Activated CD4-positive, CD25-positive, alpha-beta regulatory T cell treated with anti-CD3 and anti-CD28 coated beads, Interleukin-2, amount 50 U/mL, for 72 hours (primary cell): ENCODE results near the gene UTRN.

Source experiments
- DNase-seq: peaks from one replicate; pipeline ENCODE4 v3.0.0; 2021

The UTRN gene

DNA sequence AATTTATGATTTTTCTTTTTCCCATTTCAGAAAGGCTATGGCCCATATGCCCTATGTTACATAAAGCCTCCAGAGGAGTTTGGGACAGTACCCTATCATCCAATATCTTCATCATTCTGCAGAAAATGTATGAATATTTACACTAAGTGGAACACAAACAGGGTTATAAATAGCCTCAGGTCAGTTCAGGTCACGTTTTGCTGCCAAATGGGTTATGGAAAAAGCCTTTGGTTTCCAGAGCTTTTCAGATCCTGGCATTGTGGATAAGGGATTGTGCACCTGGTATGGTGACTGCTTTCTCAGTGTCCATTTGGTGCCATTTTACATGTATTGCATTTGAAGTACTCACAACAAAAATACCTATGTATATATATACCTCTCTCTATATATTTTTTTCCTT is 29.4 kb downstream of the UTRN start:
- DNase-seq, result no peak

DNA sequence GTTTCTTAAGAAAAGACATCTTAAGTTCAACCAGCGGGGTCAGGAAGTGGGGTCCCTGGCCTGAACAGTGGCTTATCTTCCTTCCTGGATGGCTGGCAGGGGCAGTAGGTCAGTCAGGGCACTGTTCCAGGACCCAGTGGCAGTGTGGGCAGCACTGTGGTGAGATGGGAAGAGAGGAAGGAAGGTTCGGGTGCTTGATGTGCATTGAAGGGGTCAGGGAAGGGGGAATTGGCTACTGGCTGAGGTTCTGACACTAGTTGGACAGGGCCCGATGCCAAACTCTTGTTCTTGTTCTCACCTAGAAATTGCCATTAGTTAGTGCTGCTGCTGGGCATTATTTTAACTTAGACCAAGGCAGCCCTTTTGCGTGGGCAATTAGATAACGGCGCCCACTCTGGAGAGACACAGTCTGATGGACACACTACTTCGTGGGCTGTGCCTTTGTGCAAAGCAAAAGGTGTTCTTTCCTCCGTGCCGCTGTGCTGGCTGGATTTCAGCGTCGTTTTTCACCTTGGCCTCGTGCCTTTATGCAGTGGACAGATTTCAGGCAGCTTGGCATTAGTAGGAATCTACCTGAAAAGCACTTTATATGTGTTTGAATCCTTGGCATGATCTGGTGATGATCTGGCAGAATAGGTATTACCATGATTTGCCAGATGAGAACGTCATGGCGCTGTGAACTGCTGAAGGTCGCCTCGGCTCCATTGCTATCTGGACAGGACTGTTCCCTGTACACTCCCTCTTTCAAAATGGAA is 30.3 kb downstream of the UTRN start:
- DNase-seq, result no peak

DNA sequence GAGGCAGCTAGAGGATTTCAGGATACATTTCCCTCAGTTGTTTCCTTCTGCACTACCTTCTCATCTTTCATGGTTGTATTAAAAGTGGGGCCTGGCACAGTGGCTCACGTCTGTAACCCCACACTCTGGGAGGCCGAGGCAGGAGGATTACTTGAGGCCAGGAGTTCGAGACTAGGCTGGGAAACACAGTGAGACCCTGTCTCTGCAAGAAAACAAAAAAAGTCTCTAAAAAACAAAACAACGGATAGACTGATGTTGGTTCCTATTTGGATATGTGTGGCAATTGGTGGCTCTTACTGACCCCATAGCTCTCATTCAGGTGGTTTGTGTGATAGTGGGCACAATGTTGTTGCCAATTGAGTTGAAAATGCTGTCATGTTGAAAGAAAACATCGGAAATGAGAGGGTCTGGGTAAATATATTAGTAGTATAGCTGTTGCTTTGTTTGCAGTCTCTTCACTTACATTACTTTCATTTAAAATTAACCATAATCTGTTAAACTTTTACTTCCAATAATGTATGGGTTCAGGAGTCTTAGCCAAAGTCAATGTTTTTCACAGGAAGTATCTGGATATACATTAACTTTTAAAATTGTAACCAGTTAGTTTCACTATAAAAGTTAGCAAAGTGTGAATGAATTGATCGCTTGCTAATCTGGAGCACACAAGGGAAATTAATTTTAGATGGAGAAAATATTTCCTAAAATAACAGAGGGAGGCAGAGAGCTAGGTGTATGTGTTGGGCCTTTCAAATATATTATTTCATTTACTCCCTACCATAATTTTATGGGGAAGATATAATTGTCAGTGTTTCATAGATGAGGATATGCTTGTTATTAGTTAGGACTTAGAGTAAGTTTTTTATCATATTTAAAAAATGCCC is 31.1 kb downstream of the UTRN start:
- DNase-seq, result no peak

DNA sequence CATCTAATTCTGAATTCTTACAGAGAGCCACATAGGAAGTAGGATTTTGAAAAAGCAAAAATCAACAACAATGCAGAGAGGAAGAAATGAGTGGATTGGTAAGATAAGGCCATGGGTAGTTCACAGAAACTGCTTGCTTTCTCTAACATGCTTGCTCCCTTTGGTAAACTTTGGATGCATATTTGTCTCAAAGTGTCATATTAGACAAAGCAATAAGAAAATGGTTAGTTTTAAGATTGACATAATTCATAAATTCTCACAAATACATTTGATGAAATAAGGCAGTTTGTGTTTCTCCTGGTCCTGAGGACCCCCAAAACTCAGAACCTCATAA is 31.7 kb downstream of the UTRN start:
- DNase-seq, result no peak

DNA sequence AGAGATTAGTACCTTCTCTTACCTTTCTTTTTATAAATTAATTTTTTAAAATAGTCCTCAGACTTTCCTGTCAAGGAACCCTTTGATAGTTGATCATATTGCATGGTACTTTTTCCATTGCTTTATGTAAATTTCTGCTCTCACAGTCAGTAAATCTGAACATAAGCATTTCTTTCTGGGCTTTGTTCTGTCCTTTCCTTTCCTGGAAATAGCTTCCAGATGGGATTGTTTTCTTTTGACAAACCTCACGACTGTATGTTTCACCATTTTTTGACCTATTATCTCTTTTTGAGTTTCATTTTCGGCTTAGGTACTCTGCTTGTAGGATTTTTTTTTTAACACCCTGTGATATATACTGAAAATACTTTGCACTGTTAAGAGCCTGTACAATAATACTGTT is 32.6 kb downstream of the UTRN start:
- DNase-seq, result no peak

DNA sequence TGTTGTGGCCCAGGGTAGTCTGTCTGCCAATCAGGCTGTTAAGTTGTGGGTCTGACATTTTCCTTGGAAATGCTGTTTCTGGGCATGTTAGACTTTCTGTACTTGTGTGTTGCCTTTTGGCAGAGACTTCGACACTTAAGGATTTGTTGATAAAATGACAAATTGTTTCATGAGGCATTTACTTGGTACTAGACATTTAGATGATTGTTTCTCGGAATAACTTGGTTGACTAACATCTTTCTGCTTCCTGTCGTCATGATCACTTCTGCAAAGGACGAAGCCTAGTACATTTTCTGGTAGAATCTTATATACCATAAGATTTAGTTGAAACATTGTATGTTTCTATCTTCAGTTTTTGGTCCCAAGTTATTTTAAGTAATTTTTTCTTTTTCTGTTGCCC is 34.1 kb downstream of the UTRN start:
- no peak for DNase-seq

DNA sequence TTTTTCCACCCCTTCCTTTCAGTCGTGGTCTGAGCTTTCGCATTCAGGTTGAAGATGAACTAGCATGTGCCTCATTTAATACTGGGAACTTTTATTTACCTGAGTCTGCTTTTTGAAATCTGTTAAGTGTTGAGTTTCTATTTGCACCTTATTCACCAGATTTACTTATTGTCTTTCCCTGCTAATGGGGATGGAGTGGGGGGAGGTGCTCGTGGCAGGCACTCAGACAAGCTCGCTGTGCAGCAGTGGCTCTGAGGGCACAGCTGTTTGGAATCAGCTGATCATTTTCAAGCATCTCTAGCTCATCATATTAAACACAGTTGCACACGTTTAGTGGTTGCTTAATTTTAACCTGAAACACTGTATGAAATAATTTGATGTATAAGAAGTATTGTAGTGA is 35.6 kb downstream of the UTRN start:
- DNase-seq, result no peak

DNA sequence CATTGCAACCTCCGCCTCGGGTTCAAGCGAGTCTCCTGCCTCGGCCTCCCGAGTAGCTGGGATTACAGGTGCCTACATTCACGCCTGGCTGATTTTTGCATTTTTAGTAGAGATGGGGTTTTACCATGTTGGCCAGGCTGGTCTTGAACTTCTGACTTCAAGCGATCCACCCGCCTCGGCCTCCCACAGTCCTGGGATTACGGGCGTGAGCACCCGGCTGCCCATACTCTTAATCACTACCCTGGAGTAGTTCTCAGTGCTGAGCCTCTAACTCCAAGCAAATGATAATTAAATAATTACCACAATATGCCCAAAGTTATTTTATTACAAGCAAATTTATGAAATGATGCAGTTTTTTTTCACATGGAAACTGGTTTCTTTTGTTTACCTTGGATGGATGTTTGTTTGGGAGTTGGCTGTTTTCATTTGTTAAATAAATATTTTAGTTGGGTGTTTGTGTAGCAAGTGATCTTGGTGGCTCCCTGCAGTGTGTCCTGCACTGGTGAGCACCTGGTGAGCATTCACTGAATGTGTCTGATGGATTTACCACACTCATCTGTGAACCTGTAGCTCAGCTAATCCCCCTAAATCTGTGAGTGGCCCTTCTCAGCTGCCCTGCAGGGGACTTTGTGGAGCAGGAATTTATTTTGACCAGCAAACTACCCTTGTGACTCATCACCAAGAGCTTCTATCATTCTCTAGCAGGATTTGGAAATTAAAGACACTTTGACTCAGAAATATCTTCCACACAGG is 36.9 kb downstream of the UTRN start:
- DNase-seq, result no peak

DNA sequence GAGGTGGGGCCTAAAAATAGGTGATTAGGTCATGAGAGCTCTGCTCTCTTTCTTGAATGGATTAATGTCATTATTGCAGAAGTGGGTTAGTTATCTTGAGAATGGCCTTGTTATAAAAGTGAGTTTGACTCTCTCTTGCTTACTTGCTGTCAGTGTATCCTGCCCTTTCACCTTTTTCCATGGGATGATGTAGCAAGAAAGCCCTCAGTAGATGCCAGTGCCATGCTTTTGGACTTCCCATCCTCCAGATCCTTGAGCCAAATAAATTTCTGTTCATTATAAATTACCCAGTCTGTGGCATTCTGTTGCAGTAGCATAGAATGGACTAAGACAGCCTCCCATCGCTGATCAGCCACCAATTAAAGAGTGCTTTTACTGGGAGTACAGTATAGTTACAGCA is 40.1 kb downstream of the UTRN start:
- no peak for DNase-seq

DNA sequence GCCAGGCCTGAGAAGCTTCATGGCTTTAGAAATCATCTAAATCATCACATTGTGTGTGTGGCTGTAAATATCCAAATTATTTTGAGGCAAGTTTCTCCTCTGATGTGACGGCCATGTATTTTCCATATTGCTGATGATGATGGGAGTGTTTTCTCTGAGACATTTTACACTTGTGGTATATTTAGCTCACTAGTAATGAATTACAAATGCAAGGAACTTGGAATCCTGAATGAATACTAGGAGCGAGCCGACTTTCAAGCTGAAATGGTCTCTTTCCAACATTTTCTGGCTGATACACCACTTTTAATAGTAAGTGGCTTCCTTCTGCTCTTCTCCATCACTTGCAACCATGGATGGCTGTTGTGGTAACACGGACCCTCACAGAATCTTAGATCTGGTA is 41.3 kb downstream of the UTRN start:
- DNase-seq, result no peak

DNA sequence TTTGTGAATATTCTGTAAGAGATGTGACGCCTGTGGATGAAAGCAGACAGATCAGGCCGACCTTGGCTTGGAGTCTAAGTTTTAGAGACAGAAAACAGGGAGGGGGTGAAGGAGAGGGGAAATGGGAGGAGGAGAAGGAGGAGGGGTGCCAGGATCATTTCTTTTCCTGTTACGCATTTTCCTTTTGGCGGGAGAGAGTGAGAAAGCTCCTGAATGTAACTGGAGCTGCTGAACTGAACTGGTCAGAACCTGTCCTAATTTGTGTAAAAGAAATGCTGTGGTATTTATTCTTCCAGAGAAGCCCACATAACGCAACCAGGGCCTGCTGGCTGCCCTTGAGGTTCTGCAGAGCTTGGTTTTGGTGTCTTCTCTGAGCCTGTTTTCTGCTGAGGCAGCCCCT is 41.9 kb downstream of the UTRN start:
- no peak for DNase-seq

DNA sequence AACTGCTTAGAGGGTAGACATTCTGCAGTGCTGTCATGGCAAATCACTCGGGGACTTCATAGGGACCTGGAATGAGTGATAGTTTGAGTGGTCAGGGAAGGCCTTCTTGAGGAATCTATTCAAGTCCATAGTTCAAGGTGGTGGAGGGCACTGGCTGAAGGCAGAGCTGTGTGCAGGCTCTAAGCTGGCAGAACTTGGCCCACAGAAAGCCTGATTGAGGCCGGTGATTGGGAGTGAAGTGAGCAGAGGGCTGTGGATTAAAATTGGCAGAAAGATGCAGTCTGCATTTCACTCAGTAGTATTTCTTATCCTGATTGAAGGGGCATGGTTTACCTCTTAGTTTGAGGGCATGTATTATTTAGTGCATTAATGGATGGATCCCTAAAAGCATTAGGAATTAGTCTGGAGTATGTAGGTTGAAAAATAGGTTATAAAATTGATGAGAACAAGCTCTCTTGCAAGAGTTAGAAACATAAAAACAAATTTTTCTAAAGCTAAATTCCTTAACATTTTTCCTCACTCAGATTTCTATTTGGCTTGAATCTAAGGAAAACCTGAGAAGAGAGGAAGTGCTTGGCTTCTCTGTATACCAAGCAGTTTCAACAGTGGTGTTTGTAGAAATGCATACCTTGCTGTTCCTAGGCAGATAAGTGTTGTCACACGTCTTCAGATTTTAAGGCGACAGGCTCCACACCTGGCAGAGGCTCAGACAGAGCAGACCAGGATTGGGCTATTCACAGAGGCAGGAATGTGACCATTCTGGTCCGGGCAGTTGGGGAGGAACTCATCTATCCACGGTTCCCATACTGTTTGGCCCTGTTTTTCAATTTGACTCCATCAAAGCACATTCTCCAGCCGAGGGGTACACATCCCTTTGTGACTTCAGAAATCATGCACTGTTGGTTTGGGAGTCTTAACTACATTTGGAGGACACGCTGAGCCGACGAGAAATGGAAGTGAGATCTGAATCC is 45.2 kb downstream of the UTRN start:
- no peak for DNase-seq

DNA sequence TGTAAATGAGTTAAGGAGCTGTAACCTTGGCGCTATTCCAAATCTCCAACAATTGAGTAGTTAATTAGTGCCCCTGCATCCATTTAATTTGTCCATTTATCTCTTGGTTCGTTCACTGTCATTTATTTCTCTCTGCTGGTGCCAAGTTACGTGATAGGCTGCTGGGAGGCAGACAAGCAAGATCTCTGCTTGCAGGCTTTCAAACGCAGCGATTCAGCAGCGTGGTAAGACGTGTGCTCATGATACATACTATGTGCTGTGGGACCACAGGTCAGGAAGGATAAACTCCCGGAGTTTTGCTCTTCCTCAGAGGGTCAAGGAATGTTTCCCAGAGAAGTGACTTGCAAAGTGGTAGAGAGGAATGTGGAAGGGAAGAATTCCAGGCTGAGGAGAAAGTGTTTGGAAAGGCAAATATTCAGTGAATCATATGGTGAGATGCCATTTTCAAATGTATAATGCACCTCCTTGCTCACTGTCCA is 46.4 kb downstream of the UTRN start:
- DNase-seq, result no peak

DNA sequence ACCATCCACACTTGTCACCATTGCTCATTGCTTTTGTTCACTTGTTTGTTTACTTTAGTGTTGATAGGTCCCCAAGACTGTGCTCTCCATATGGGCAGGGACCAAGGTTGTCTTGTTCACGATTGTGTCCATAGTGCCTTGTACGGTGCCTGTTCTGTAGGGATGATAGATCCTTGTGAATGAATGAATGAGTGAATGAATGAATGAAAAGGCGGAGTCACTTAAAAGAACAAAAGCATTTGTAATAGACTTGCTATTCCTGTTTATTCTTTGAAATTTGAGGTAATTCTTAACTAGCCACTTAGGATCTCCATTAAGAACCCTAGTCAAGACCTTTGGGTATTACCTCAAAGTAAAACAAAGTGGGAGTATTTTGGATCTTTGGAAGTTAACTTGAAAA is 47.0 kb downstream of the UTRN start:
- no peak for DNase-seq

DNA sequence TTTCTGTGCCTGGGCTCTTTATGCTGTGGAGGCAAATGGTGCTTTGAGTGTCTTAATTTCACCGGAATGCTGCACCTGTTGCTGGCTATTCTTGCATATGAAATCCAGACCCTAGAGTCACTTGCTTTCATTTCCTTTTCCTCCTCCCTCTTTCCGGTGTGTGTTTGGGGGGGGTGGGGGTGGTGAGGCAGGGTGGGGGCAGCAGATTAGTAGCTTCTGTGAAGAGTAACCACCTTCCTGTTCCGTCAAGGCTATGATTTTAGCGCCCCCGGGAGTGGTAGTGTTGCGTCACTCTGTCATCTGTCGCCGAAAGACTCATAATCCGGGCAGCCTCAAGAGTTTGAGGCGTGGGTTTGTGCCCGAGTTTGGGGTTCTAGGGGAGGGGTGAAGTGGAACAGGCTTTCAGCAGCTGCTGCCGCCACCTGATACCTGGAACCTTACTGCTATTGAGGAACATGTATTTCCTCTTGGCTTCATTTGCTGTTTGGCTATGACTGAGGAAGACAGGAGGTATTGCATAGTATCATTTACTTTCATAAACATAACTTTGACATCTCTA is 49.1 kb downstream of the UTRN start:
- no peak for DNase-seq
